GM23248 (cell line): ENCODE data around the gene NCCRP1. TPM values are rescaled to one million over a fixed set of nuclear protein-coding genes. Genes with fewer than 3 reads are reported as not detected.
"Not testable (repeated sequence)": the region's sequence is repeated elsewhere in the genome, so short reads cannot be mapped to it uniquely, and the experiment has no call there.

Experiments
- DNase-seq: peaks from one replicate; pipeline ENCODE4 v3.0.0-alpha.2; 2015
- H2AFZ ChIP-seq: fragments of 200-600 bp; sonication (generic); 2 replicates; pipeline ENCODE4 v1.6.1; 2016; ENCODE audit warnings: antibody characterized with exemption
- H3F3A ChIP-seq: fragments of 200-600 bp; sonication (generic); 2 replicates; pipeline ENCODE4 v1.6.1; 2016; ENCODE audit warnings: mild to moderate bottlenecking, antibody characterized with exemption, mixed run types; ENCODE audit not compliant: insufficient read depth
- H3K27ac ChIP-seq: fragments of 200-600 bp; sonication (generic); 2 replicates; pipeline ENCODE4 v1.5.1; 2016; ENCODE audit warnings: mild to moderate bottlenecking
- H3K27me3 ChIP-seq: fragments of 200-600 bp; sonication (generic); replicated peaks from 2 replicates; pipeline ENCODE4 v1.6.1; 2016; ENCODE audit warnings: mild to moderate bottlenecking; ENCODE audit not compliant: insufficient read depth
- H3K36me3 ChIP-seq: fragments of 200-600 bp; sonication (generic); 2 replicates; pipeline ENCODE4 v1.6.1; 2016; ENCODE audit warnings: low read depth, mild to moderate bottlenecking
- H3K4me1 ChIP-seq: fragments of 200-600 bp; sonication (generic); 2 replicates; pipeline ENCODE4 v1.6.1; 2016; ENCODE audit warnings: mild to moderate bottlenecking; ENCODE audit not compliant: insufficient read depth
- H3K4me2 ChIP-seq: fragments of 200-600 bp; sonication (generic); one replicate; pipeline ENCODE4 v1.6.1; 2016; ENCODE audit warnings: mild to moderate bottlenecking; ENCODE audit not compliant: unreplicated experiment
- H3K4me3 ChIP-seq: fragments of 200-600 bp; sonication (generic); 2 replicates; pipeline ENCODE4 v1.5.1; 2016; ENCODE audit warnings: mild to moderate bottlenecking
- H3K79me2 ChIP-seq: fragments of 200-600 bp; sonication (generic); 2 replicates; pipeline ENCODE4 v1.6.1; 2016; ENCODE audit warnings: mild to moderate bottlenecking; ENCODE audit not compliant: insufficient read depth
- H3K9ac ChIP-seq: fragments of 200-600 bp; sonication (generic); 2 replicates; pipeline ENCODE4 v1.6.1; 2016; ENCODE audit warnings: mild to moderate bottlenecking
- H3K9me2 ChIP-seq: fragments of 200-600 bp; sonication (generic); 2 replicates; pipeline ENCODE4 v1.6.1; 2016; ENCODE audit warnings: mixed run types, mild to moderate bottlenecking, moderate library complexity; ENCODE audit not compliant: insufficient read depth
- H3K9me3 ChIP-seq: fragments of 200-600 bp; sonication (generic); one replicate; pipeline ENCODE4 v1.6.1; 2017; ENCODE audit warnings: low read depth
- H4K20me1 ChIP-seq: fragments of 200-600 bp; sonication (generic); 2 replicates; pipeline ENCODE4 v1.6.0; 2016; ENCODE audit not compliant: insufficient read depth
- EZH2 ChIP-seq: fragments of 200-600 bp; sonication (generic); IDR thresholded peaks from 2 replicates; pipeline ENCODE4 v1.6.1; 2018; ENCODE audit warnings: antibody characterized with exemption, mild to moderate bottlenecking; ENCODE audit not compliant: insufficient read depth, poor library complexity, severe bottlenecking
- EZH2phosphoT487 ChIP-seq: fragments of 200-600 bp; sonication (generic); IDR thresholded peaks from 2 replicates; pipeline ENCODE4 v1.6.1; 2018; ENCODE audit warnings: antibody characterized with exemption, moderate library complexity, mild to moderate bottlenecking, low read depth; ENCODE audit not compliant: insufficient read depth
- WGBS, 2 experiments: methylation state at CpG; one replicate each; pipeline ENCODE4 v1.1.6; 2015 to 2017; ENCODE audit warnings: low lambda C conversion rate in 2 of 2, low coverage in 1 of 2; ENCODE audit errors: missing lambda C conversion rate in 2 of 2; 5-methylcytosine and 5-hydroxymethylcytosine counted together
- in situ Hi-C: fragments of 300-500 bp; cut with MboI; formaldehyde crosslinking; loops from 2 replicates; pipeline ENCODE4 v1.15.0; 2020
- polyA plus RNA-seq: library from polyadenylated mRNA; unstranded; fragments of >200 nt; fragmentation: Nextera tagmentation; extraction: Ambion mirVana; gene quantifications from 2 replicates; pipeline ENCODE4 v1.2.1, GENCODE V29; 2016
- total RNA-seq: library from RNA; depleted of rRNA; stranded (reverse); fragments of >200 nt; shearing (Covaris generic); gene quantifications from 2 replicates; pipeline ENCODE4 v1.2.3, GENCODE V29; 2014

NCCRP1 gene
- total and polyA plus RNA-seq, 2 experiments from 2014 or later = not detected

- H3K9me2 ChIP-seq = no peaks in the 10 kb centered on the region
- no peak overlapping the region for H3K9ac ChIP-seq
- H3K79me2 ChIP-seq = no peaks in the 10 kb centered on the region
- no peaks in the 10 kb centered on the region for H3K36me3 ChIP-seq
- peaks cover 38% of the 10 kb centered on the region for H3K27me3 ChIP-seq
- TF ChIP-seq EZH2 = no peak
- no peak for TF ChIP-seq EZH2phosphoT487
- no peak overlapping the region for H2AFZ ChIP-seq
- no peaks in the 10 kb centered on the region for H3F3A ChIP-seq
- no peak for DNase-seq
- H3K9me3 ChIP-seq = no peaks in the 10 kb centered on the region
- no peaks in the 10 kb centered on the region for H4K20me1 ChIP-seq
- 43 to 45% methylated on average over 6 of the region's 6 CpGs for WGBS, 2 experiments
- H3K4me3 ChIP-seq = no peak overlapping the region
- no peak overlapping the region for H3K27ac ChIP-seq
- no peak overlapping the region for H3K4me2 ChIP-seq
- no peaks in the 10 kb centered on the region for H3K4me1 ChIP-seq
- in situ Hi-C loops = no loop called here
These were observed 41.4 kb downstream of the NCCRP1 start for GRCh38 chr19:39238209-39238608.

- H3K4me1 ChIP-seq = no peaks in the 10 kb centered on the region
- H3K36me3 ChIP-seq = no peaks in the 10 kb centered on the region
- no peak overlapping the region for H3K27ac ChIP-seq
- in situ Hi-C loops = no loop called here
- no peaks in the 10 kb centered on the region for H4K20me1 ChIP-seq
- H2AFZ ChIP-seq = no peak overlapping the region
- H3F3A ChIP-seq = no peaks in the 10 kb centered on the region
- 67 to 73% methylated on average over 6 of the region's 6 CpGs for WGBS, 2 experiments
- peaks cover 37% of the 10 kb centered on the region for H3K27me3 ChIP-seq
- no peaks in the 10 kb centered on the region for H3K9me3 ChIP-seq
- H3K9ac ChIP-seq = no peak overlapping the region
- no peaks in the 10 kb centered on the region for H3K9me2 ChIP-seq
- H3K4me3 ChIP-seq = no peak overlapping the region
- H3K4me2 ChIP-seq = no peak overlapping the region
- TF ChIP-seq EZH2phosphoT487 = no peak
- TF ChIP-seq EZH2 = no peak
- no peak for DNase-seq
- H3K79me2 ChIP-seq = no peaks in the 10 kb centered on the region
These were observed 42.2 kb downstream of the NCCRP1 start for GRCh38 chr19:39238944-39239343.

GRCh38 chr19:39240421-39240820 is 43.7 kb downstream of the NCCRP1 start:
- no peaks in the 10 kb centered on the region for H3K4me1 ChIP-seq
- H4K20me1 ChIP-seq = no peaks in the 10 kb centered on the region
- no peaks in the 10 kb centered on the region for H3K79me2 ChIP-seq
- in situ Hi-C loops = no loop called here
- no peaks in the 10 kb centered on the region for H3K9me2 ChIP-seq
- H3K4me3 ChIP-seq = no peak overlapping the region
- no peak overlapping the region for H2AFZ ChIP-seq
- H3K9ac ChIP-seq = no peak overlapping the region
- H3K27ac ChIP-seq = no peak overlapping the region
- TF ChIP-seq EZH2 (no peak), EZH2phosphoT487 (no peak)
- H3K27me3 ChIP-seq = peaks cover 32% of the 10 kb centered on the region
- H3K4me2 ChIP-seq = no peak overlapping the region
- H3F3A ChIP-seq = no peaks in the 10 kb centered on the region
- no peak for DNase-seq
- H3K9me3 ChIP-seq = no peaks in the 10 kb centered on the region
- 66 to 68% methylated on average over 7 of the region's 7 CpGs for WGBS, 2 experiments
- H3K36me3 ChIP-seq = no peaks in the 10 kb centered on the region

GRCh38 chr19:39243741-39244140 is 47.0 kb downstream of the NCCRP1 start:
- H3K4me2 ChIP-seq, H3F3A ChIP-seq, DNase-seq, H3K27ac ChIP-seq, H4K20me1 ChIP-seq, H3K4me1 ChIP-seq, H2AFZ ChIP-seq, H3K9ac ChIP-seq, H3K79me2 ChIP-seq, H3K4me3 ChIP-seq, H3K9me3 ChIP-seq, in situ Hi-C loops, H3K9me2 ChIP-seq, H3K36me3 ChIP-seq: not testable (repeated sequence)
- peaks cover 40% of the 10 kb centered on the region for H3K27me3 ChIP-seq
- WGBS, 2 experiments = 53 to 63% methylated on average over 8 to 13 of the region's 13 CpGs

- H3K4me2 ChIP-seq, H4K20me1 ChIP-seq, H3K4me1 ChIP-seq, H3K79me2 ChIP-seq, H3K36me3 ChIP-seq, H3K9me2 ChIP-seq, DNase-seq, H3K9ac ChIP-seq, H3F3A ChIP-seq, in situ Hi-C loops, H3K9me3 ChIP-seq, H3K27ac ChIP-seq, H3K4me3 ChIP-seq, H2AFZ ChIP-seq: not testable (repeated sequence)
- WGBS, 2 experiments = 74 to 76% methylated on average over 8 to 11 of the region's 12 CpGs
- peaks cover 41% of the 10 kb centered on the region for H3K27me3 ChIP-seq
These were observed 47.8 kb downstream of the NCCRP1 start, which contains the start of gene IFNL3 for GRCh38 chr19:39244410-39245100. Gene IFNL3 (minus strand): TSS chr19:39245006. CDS start chr19:39244967, 39 bp downstream.

GRCh38 chr19:39245166-39245565 is 48.4 kb downstream of the NCCRP1 start:
- in situ Hi-C loops = not testable (repeated sequence)
- WGBS, 2 experiments = no CpG with 5 or more reads among the region's 1 CpG

More at GRCh38 chr19:39245166-39245565, 48.4 kb downstream of the NCCRP1 start:
- not testable (repeated sequence) for H4K20me1 ChIP-seq, H3K9me2 ChIP-seq, H3K4me1 ChIP-seq, H3K79me2 ChIP-seq, H3K27ac ChIP-seq, H3K9me3 ChIP-seq, H3K4me2 ChIP-seq, H3K36me3 ChIP-seq, H2AFZ ChIP-seq, H3F3A ChIP-seq, H3K9ac ChIP-seq, H3K4me3 ChIP-seq, DNase-seq
- H3K27me3 ChIP-seq = peaks cover 43% of the 10 kb centered on the region
